Parathyroid adenoma (tissue), 2 donors: ENCODE results near the gene KCNJ6.
"Not testable (repeated sequence)": the region's sequence is repeated elsewhere in the genome, so short reads cannot be mapped to it uniquely, and the experiment has no call there.

Experiments
- H2AFZ ChIP-seq: fragments of 300-600 bp; sonication (generic); one replicate; pipeline ENCODE4 v1.7.0; 2017; ENCODE audit warnings: antibody characterized with exemption, mild to moderate bottlenecking
- H3K27ac ChIP-seq: fragments of 300-600 bp; sonication (generic); one replicate; pipeline ENCODE4 v1.7.0; 2017
- H3K27me3 ChIP-seq: fragments of 300-600 bp; sonication (generic); one replicate; pipeline ENCODE4 v1.7.0; 2017; ENCODE audit warnings: low read length; ENCODE audit not compliant: control insufficient read depth, insufficient read depth
- H3K36me3 ChIP-seq: fragments of 300-600 bp; sonication (generic); one replicate; pipeline ENCODE4 v1.7.0; 2017; ENCODE audit warnings: low read length; ENCODE audit not compliant: control insufficient read depth, insufficient read depth
- H3K4me1 ChIP-seq: fragments of 300-600 bp; sonication (generic); one replicate; pipeline ENCODE4 v1.7.0; 2017; ENCODE audit warnings: control low read depth
- H3K4me2 ChIP-seq: fragments of 300-600 bp; sonication (generic); one replicate; pipeline ENCODE4 v1.7.0; 2017; ENCODE audit warnings: low read length
- H3K4me3 ChIP-seq: fragments of 300-600 bp; sonication (generic); one replicate; pipeline ENCODE4 v1.7.0; 2017; ENCODE audit warnings: low read depth, low read length
- H3K79me2 ChIP-seq: fragments of 300-600 bp; sonication (generic); one replicate; pipeline ENCODE4 v1.7.0; 2017; ENCODE audit warnings: control low read depth
- H3K9ac ChIP-seq: fragments of 300-600 bp; sonication (generic); one replicate; pipeline ENCODE4 v1.7.0; 2017; ENCODE audit warnings: mild to moderate bottlenecking
- H3K9me3 ChIP-seq: fragments of 300-600 bp; sonication (generic); one replicate; pipeline ENCODE4 v1.7.0; 2017; ENCODE audit warnings: low read length; ENCODE audit not compliant: control insufficient read depth
- CTCF ChIP-seq: fragments of 300-600 bp; sonication (generic); IDR thresholded peaks from one replicate; pipeline ENCODE4 v1.7.0; 2017; ENCODE audit warnings: antibody characterized with exemption, mild to moderate bottlenecking
- donor health status: primary hyperparathyroidism.

KCNJ6 gene

GRCh38 chr21:37937668-37938067 lies 21.4 kb upstream of the KCNJ6 start:
- no peaks in the 10 kb centered on the region for H3K27me3 ChIP-seq
- no peak overlapping the region for H3K9ac ChIP-seq
- no peaks in the 10 kb centered on the region for H3K9me3 ChIP-seq
- no peaks in the 10 kb centered on the region for H3K4me1 ChIP-seq
- H3K4me3 ChIP-seq: no peak overlapping the region
- H3K36me3 ChIP-seq: no peaks in the 10 kb centered on the region
- H2AFZ ChIP-seq: no peak overlapping the region
- no peak for TF ChIP-seq CTCF
- no peak overlapping the region for H3K4me2 ChIP-seq
- no peaks in the 10 kb centered on the region for H3K79me2 ChIP-seq
- H3K27ac ChIP-seq: no peak overlapping the region

DNA sequence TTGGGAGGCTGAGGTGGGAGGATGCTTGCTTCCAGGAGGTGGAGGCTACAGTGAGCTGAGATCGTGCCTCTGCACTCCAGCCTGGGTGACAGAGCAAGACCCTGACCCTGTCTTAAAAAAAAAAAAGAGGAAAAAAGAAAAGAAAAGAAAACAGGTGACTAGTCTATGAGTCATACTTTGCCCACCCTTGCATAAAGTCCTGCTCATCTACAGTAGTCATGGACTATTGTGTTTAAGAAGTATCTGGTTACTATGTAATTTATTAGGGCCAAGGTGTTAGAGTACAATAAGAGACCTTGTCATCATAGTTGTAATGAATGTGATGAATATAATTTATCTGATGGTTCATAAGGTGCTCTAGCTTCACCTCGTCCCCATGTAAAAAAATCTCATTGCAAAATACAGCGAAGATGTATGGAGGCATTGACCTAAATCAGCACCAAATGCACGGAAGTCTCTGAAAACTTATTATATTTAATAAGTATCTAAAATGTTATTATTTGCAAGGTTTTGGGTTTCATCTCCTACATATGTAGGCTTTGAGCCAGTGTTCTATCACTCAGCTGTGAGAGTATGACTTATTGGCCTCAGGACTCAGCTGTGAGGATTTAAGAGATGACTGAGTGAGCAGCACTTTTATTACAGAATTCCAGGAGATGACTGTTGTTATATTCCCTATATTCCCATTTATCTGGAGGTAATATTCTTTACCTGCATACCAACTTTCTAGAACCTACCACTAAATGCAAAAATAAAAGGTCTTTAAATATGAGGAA lies 19.9 kb upstream of the KCNJ6 start:
- no peaks in the 10 kb centered on the region for H3K27me3 ChIP-seq
- TF ChIP-seq CTCF: no peak
- no peak overlapping the region for H3K4me3 ChIP-seq
- H3K9me3 ChIP-seq: no peaks in the 10 kb centered on the region
- no peak overlapping the region for H3K27ac ChIP-seq
- no peak overlapping the region for H2AFZ ChIP-seq
- no peak overlapping the region for H3K9ac ChIP-seq
- no peak overlapping the region for H3K4me2 ChIP-seq
- no peaks in the 10 kb centered on the region for H3K4me1 ChIP-seq
- H3K79me2 ChIP-seq: no peaks in the 10 kb centered on the region
- no peaks in the 10 kb centered on the region for H3K36me3 ChIP-seq

DNA sequence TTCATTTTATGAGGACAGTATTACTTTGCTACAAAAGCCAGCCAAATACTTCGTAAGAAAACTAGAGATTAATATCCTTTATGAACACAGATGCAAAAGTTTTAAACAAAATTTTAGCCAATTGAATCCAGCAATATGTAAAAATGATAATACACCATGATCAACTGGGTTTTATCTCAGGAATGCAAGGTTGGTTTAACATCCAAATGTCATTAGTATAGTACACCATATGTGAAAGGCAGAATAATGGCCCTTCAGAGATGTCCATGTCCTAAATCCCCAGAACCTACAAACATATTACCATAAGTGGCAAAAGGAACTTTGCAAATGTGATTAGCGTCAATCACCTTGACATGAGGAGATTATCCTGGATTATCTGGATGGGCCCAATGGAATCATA lies 16.7 kb upstream of the KCNJ6 start:
- Histone ChIP-seq H3K4me1 (no peaks in the 10 kb centered on the region), H3K9ac (no peak overlapping the region), H3K79me2 (no peaks in the 10 kb centered on the region), H3K4me2 (no peak overlapping the region), H2AFZ (no peak overlapping the region), H3K27me3 (no peaks in the 10 kb centered on the region), H3K36me3 (no peaks in the 10 kb centered on the region), H3K9me3 (no peaks in the 10 kb centered on the region), H3K4me3 (no peak overlapping the region), H3K27ac (no peak overlapping the region)
- no peak for TF ChIP-seq CTCF

- H3K36me3 ChIP-seq: no peaks in the 10 kb centered on the region
- no peaks in the 10 kb centered on the region for H3K79me2 ChIP-seq
- no peak overlapping the region for H3K9ac ChIP-seq
- H3K27me3 ChIP-seq: no peaks in the 10 kb centered on the region
- no peaks in the 10 kb centered on the region for H3K4me1 ChIP-seq
- H3K9me3 ChIP-seq: no peaks in the 10 kb centered on the region
- no peak overlapping the region for H2AFZ ChIP-seq
- H3K4me2 ChIP-seq: no peak overlapping the region
- TF ChIP-seq CTCF: no peak
- no peak overlapping the region for H3K27ac ChIP-seq
- H3K4me3 ChIP-seq: no peak overlapping the region
Observed at GRCh38 chr21:37927711-37928110, 11.5 kb upstream of the KCNJ6 start.

GRCh38 chr21:37921091-37921490 lies 4.8 kb upstream of the KCNJ6 start:
- H3K4me1 ChIP-seq: no peaks in the 10 kb centered on the region
- no peak overlapping the region for H2AFZ ChIP-seq
- peaks cover 3% of the 10 kb centered on the region for H3K27me3 ChIP-seq
- H3K36me3 ChIP-seq: no peaks in the 10 kb centered on the region
- no peaks in the 10 kb centered on the region for H3K9me3 ChIP-seq
- H3K27ac ChIP-seq: no peak overlapping the region
- no peak overlapping the region for H3K4me3 ChIP-seq
- no peak overlapping the region for H3K9ac ChIP-seq
- H3K4me2 ChIP-seq: no peak overlapping the region
- no peaks in the 10 kb centered on the region for H3K79me2 ChIP-seq
- TF ChIP-seq CTCF: no peak

DNA sequence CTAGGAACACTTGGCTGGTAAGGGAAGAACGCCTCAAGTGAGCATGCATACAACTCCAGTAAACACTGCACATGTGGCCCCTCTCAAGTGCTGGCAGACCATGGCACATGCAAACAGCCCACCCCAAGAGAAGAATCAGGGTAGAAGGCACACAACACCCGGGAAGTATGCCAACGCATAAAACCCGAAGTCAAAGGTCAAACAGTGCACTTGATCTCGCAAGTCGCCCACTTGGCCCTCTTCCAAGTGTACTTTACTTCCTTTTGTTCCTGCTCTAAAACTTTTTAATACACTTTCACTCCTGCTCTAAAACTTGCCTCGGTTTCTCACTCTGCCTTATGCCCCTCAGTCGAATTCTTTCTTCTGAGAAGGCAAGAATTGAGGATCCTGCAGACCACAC lies 4.0 kb upstream of the KCNJ6 start:
- H3K4me3 ChIP-seq, H3K79me2 ChIP-seq, H3K27me3 ChIP-seq, H3K4me2 ChIP-seq, H3K4me1 ChIP-seq, H2AFZ ChIP-seq, H3K36me3 ChIP-seq, H3K9me3 ChIP-seq, H3K9ac ChIP-seq, H3K27ac ChIP-seq: not testable (repeated sequence)
